Panc1 (cell line): ENCODE results near the gene ATXN1. TPM values are rescaled to one million over a fixed set of nuclear protein-coding genes. Genes with fewer than 3 reads are reported as not detected.

Experiments used
- ATAC-seq: fragments of 200-7000 bp; cut with Tn5 transposase; 2 replicates; pipeline ENCODE4 v1.9.1; 2020; ENCODE audit warnings: mild to moderate bottlenecking, moderate library complexity
- BruUV-seq: library from RNA; stranded (reverse); fragments of 400-500 nt; replicated peaks from 2 replicates; lab custom pipeline; 2021; lab: Mats Ljungman, UMichigan
- CTCF ChIA-PET: fragments of 300-600 bp; sonication (Branson Sonifier 250); formaldehyde crosslinking; loops from one replicate; lab custom pipeline; 2022; ENCODE audit warnings: antibody characterized with exemption; lab: Charles Lee
- POLR2A ChIA-PET: fragments of 300-600 bp; sonication (Branson Sonifier 250); formaldehyde crosslinking; loops from one replicate; lab custom pipeline; 2022; ENCODE audit warnings: antibody characterized with exemption; lab: Charles Lee
- DNase-seq: peaks from one replicate; pipeline ENCODE4 v3.0.0-alpha.2; 2010; ENCODE audit warnings: low read depth, low spot score
- H3K27ac ChIP-seq: 2 replicates; pipeline ENCODE4 v1.5.1; 2011; ENCODE audit warnings: mild to moderate bottlenecking, low read length, inconsistent platforms
- H3K27me3 ChIP-seq: fragments of 200-500 bp; sonication (Bioruptor generic); 2 replicates; pipeline ENCODE4 v1.6.0; 2014; ENCODE audit warnings: low read length, inconsistent platforms; ENCODE audit not compliant: control insufficient read depth, insufficient read depth
- H3K36me3 ChIP-seq: fragments of 200-500 bp; sonication (Bioruptor generic); 2 replicates; pipeline ENCODE4 v1.5.1; 2014; ENCODE audit warnings: inconsistent platforms, mild to moderate bottlenecking, low read length, moderate library complexity; ENCODE audit not compliant: control insufficient read depth, insufficient read depth
- H3K4me1 ChIP-seq: 2 replicates; pipeline ENCODE4 v1.5.1; 2011; ENCODE audit warnings: inconsistent platforms, mild to moderate bottlenecking, low read length, moderate library complexity; ENCODE audit not compliant: control insufficient read depth, insufficient read depth
- H3K4me3 ChIP-seq, 2 experiments: 2 replicates each; pipeline ENCODE4 v1.5.1; 2011 to 2012; ENCODE audit warnings: low read depth in 2 of 2, low read length in 2 of 2, mild to moderate bottlenecking in 2 of 2, inconsistent platforms in 1 of 2, moderate library complexity in 1 of 2
- H3K9me3 ChIP-seq: fragments of 200-500 bp; sonication (Bioruptor generic); 2 replicates; pipeline ENCODE4 v1.5.1; 2014; ENCODE audit warnings: low read depth, mild to moderate bottlenecking, inconsistent platforms, low read length, moderate library complexity; ENCODE audit not compliant: control insufficient read depth, insufficient read depth
- CTCF ChIP-seq: fragments of 450-650 bp; IDR thresholded peaks from 2 replicates; pipeline ENCODE4 v1.5.1; 2017; ENCODE audit warnings: mild to moderate bottlenecking
- POLR2AphosphoS5 ChIP-seq: IDR thresholded peaks from 2 replicates; pipeline ENCODE4 v1.6.1; 2012; ENCODE audit warnings: mild to moderate bottlenecking, low read depth, low read length, moderate library complexity
- REST ChIP-seq, 2 experiments: IDR thresholded peaks; 2 replicates each; pipeline ENCODE4 v1.6.1; 2011 to 2012; ENCODE audit warnings: low read depth in 2 of 2, control low read depth in 1 of 2, low read length in 1 of 2, mild to moderate bottlenecking in 1 of 2, moderate library complexity in 1 of 2; ENCODE audit not compliant: insufficient read depth in 1 of 2
- SIN3A ChIP-seq: IDR thresholded peaks from 2 replicates; pipeline ENCODE4 v1.6.1; 2012; ENCODE audit warnings: low read depth, mild to moderate bottlenecking, low read length, moderate library complexity, borderline replicate concordance; ENCODE audit not compliant: insufficient read depth
- TCF7L2 ChIP-seq: IDR thresholded peaks from 2 replicates; pipeline ENCODE4 v1.6.1; 2011; ENCODE audit warnings: mild to moderate bottlenecking, low read depth, low read length, inconsistent platforms
- in situ Hi-C: cut with HindIII; loops from 2 replicates; pipeline ENCODE4 v1.10.0; 2016; ENCODE audit warnings: low sequenced_read_pairs, low pct_unique_long_range_greater_than_20kb
- intact Hi-C: fragments of 100-400 bp; cut with micrococcal nuclease; formaldehyde crosslinking; loops from one replicate; pipeline ENCODE4 v1.10.0; 2022; ENCODE audit not compliant: unreplicated experiment
- total RNA-seq: library from RNA; stranded (reverse); gene quantifications from one replicate; pipeline ENCODE4 v1.2.1, GENCODE V29; 2021; ENCODE audit not compliant: unreplicated experiment

The ATXN1 gene
- total RNA-seq, 1 experiment from 2014 or later, result 67.1 TPM

GRCh38 chr6:16367571-16367970, 393.7 kb downstream of the ATXN1 start:
- Histone ChIP-seq H3K9me3 (no peaks in the 10 kb centered on the region), H3K27ac (no peak overlapping the region), H3K27me3 (no peaks in the 10 kb centered on the region), H3K36me3 (no peaks in the 10 kb centered on the region), H3K4me3 (no peak overlapping the region), H3K4me1 (no peaks in the 10 kb centered on the region)
- in situ Hi-C loops, result no loop called here
- DNase-seq (no peak), ATAC-seq (no peak)
- intact Hi-C loops, result no loop called here
- no TSS peak for BruUV-seq
- CTCF ChIA-PET, result no interaction called here
- TF ChIP-seq POLR2AphosphoS5 (no peak), REST (IDR thresholded peaks at IDR 0.05; ENCODE audit: insufficient read depth in 1 of 2, low read depth in 2 of 2, low read length in 1 of 2) (no peak), CTCF (no peak), TCF7L2 (no peak), SIN3A (no peak)
- POLR2A ChIA-PET, result no interaction called here

- TF ChIP-seq CTCF (no peak), REST (IDR thresholded peaks at IDR 0.05; ENCODE audit: insufficient read depth in 1 of 2, low read depth in 2 of 2, low read length in 1 of 2) (no peak), TCF7L2 (no peak), SIN3A (no peak), POLR2AphosphoS5 (no peak)
- H3K36me3 ChIP-seq, result no peaks in the 10 kb centered on the region
- ATAC-seq, result no peak
- H3K27ac ChIP-seq, result no peak overlapping the region
- BruUV-seq, result no TSS peak
- ChIA-PET CTCF (no interaction called here), POLR2A (no interaction called here)
- no peaks in the 10 kb centered on the region for H3K9me3 ChIP-seq
- H3K4me1 ChIP-seq, result no peaks in the 10 kb centered on the region
- no peaks in the 10 kb centered on the region for H3K27me3 ChIP-seq
- intact Hi-C loops (no loop called here), in situ Hi-C loops (no loop called here)
- no peak overlapping the region for H3K4me3 ChIP-seq
- no peak for DNase-seq
Measured at GRCh38 chr6:16363749-16364148, 397.5 kb downstream of the ATXN1 start.
